Stomach (tissue), 4 donors: ENCODE data around the gene PTPRT.

Experiments used
- CTCF ChIP-seq, 7 experiments: fragments of 450-650 bp in 4 of 7; fragments of 200-600 bp in 3 of 7; sonication (generic) in 3 of 7; IDR thresholded peaks; one replicate each; pipeline ENCODE4 v1.5.1; 2016 to 2019; ENCODE audit warnings: antibody characterized with exemption in 7 of 7, control low read depth in 2 of 7, mild to moderate bottlenecking in 1 of 7
- EP300 ChIP-seq: sonication (generic); formaldehyde crosslinking; IDR thresholded peaks from one replicate; pipeline ENCODE4 v1.6.1; 2017; ENCODE audit warnings: antibody characterized with exemption
- POLR2A ChIP-seq, 4 donors: fragments of 450-650 bp; IDR thresholded peaks; one replicate each; pipeline ENCODE4 v1.6.1; 2016; ENCODE audit warnings: antibody characterized with exemption in 4 of 4, control low read depth in 2 of 4, mild to moderate bottlenecking in 1 of 4, moderate library complexity in 1 of 4

DNA sequence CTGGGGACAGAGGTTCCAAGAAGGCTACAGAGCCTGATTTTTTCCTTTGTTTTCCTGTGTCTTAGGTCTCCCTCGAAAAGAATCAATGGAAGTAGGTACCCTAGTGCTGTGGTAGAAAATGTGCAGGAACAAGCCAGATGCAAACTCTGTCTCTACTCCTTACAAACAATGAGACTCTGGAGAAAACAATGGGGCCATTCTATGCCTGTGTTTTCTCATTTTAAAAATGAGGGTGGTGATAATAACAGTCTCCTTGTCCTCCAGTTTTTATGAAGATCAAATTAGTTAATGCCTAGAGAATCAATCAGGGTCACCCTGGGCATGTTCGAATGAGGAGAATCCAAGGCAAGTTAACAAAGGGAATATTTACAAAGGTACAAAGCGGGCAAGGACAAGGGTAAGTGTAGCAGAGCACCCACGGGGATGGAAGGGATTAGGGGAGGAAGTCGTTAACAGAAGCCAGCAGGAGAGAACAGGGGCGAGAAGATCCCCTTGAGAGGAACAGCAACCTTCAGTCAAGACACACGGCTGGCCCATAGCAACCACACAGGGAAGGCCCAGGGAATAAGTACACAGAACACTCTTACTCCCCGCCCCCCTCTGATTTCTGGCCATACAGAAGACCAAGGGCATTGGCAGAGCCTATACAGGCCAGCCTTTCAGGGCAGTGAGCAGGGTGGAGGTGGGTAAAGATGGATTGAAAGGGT, 342.8 kb downstream of the PTPRT start:
- TF ChIP-seq POLR2A (IDR thresholded peaks at IDR 0.05) (no peak), EP300 (no peak), CTCF (IDR thresholded peaks at IDR 0.05) (no peak)
